Lower leg skin (tissue), 4 donors: ENCODE results near the gene METTL24. TPM values are rescaled to one million over a fixed set of nuclear protein-coding genes. Genes with fewer than 3 reads are reported as not detected.

Experiments used
- DNase-seq, 2 donors: peaks; one replicate each; pipeline ENCODE4 v3.0.0-alpha.2; 2019; ENCODE audit warnings: low spot score in 2 of 2
- H3K4me3 ChIP-seq: fragments of 200-600 bp; sonication (generic); 2 replicates; pipeline ENCODE4 v1.5.1; 2017; ENCODE audit warnings: mild to moderate bottlenecking, low read depth; ENCODE audit not compliant: poor library complexity, severe bottlenecking
- CTCF ChIP-seq, 3 donors: fragments of 450-650 bp; IDR thresholded peaks; one replicate each; pipeline ENCODE4 v1.5.1; 2016; ENCODE audit warnings: antibody characterized with exemption in 3 of 3, mild to moderate bottlenecking in 3 of 3, moderate library complexity in 2 of 3
- POLR2A ChIP-seq, 2 donors: fragments of 450-650 bp; IDR thresholded peaks; one replicate each; pipeline ENCODE4 v1.6.1; 2016 to 2017; ENCODE audit warnings: antibody characterized with exemption in 2 of 2, mild to moderate bottlenecking in 1 of 2, moderate library complexity in 1 of 2
- WGBS, 2 donors: methylation state at CpG; one replicate each; pipeline ENCODE4 v1.1.5; 2018; 5-methylcytosine and 5-hydroxymethylcytosine counted together
- intact Hi-C: fragments of 100-400 bp; cut with DNase I; formaldehyde crosslinking; loops from one replicate; pipeline ENCODE4 v1.15.0; 2023; ENCODE audit warnings: low total_unique reads
- total RNA-seq, 4 donors: library from RNA; depleted of rRNA; stranded (reverse); fragments of >200 nt; gene quantifications; one replicate each; pipeline ENCODE4 v1.1.0, GENCODE V29; 2016

METTL24 gene
- total RNA-seq, 4 donors from 2014 or later = 0.22 to 2.5 (median 1.8) TPM; not detected in 1

GRCh38 chr6:110367825-110368224, 9.7 kb upstream of the METTL24 start:
- no peak overlapping the region for H3K4me3 ChIP-seq
- 85 to 86% methylated on average over 1 of the region's 1 CpG for WGBS, 2 donors
- no peak for DNase-seq
- TF ChIP-seq CTCF (IDR thresholded peaks at IDR 0.05) (no peak), POLR2A (IDR thresholded peaks at IDR 0.05) (no peak)
- intact Hi-C loops = no loop called here

- WGBS, 2 donors = 85 to 93% methylated on average over 2 of the region's 2 CpGs
- no peak for DNase-seq
- no peak overlapping the region for H3K4me3 ChIP-seq
- no peak for TF ChIP-seq POLR2A (IDR thresholded peaks at IDR 0.05)
- TF ChIP-seq CTCF (IDR thresholded peaks at IDR 0.05) = no peak
- intact Hi-C loops = no loop called here
Measured at GRCh38 chr6:110366975-110367374, 8.8 kb upstream of the METTL24 start.

- intact Hi-C loops = no loop called here
- no peak for TF ChIP-seq CTCF (IDR thresholded peaks at IDR 0.05)
- TF ChIP-seq POLR2A (IDR thresholded peaks at IDR 0.05) = no peak
- WGBS, 2 donors = 74 to 77% methylated on average over 2 of the region's 2 CpGs
- no peak for DNase-seq
- no peak overlapping the region for H3K4me3 ChIP-seq
Measured at GRCh38 chr6:110366256-110366655, 8.1 kb upstream of the METTL24 start.

GRCh38 chr6:110364364-110365105, 6.4 kb upstream of the METTL24 start:
- intact Hi-C loops = no loop called here
- TF ChIP-seq CTCF (IDR thresholded peaks at IDR 0.05) (no peak), POLR2A (IDR thresholded peaks at IDR 0.05) (no peak)
- DNase-seq = no peak
- no peak overlapping the region for H3K4me3 ChIP-seq
- 69 to 74% methylated on average over 5 of the region's 5 CpGs for WGBS, 2 donors

GRCh38 chr6:110363748-110364147, 5.6 kb upstream of the METTL24 start:
- no peak for TF ChIP-seq CTCF (IDR thresholded peaks at IDR 0.05)
- TF ChIP-seq POLR2A (IDR thresholded peaks at IDR 0.05) = no peak
- no peak overlapping the region for H3K4me3 ChIP-seq
- WGBS, 2 donors = 69 to 81% methylated on average over 3 of the region's 3 CpGs
- intact Hi-C loops = no loop called here
- DNase-seq = no peak

GRCh38 chr6:110360676-110361075, 2.5 kb upstream of the METTL24 start:
- intact Hi-C loops = no loop called here
- H3K4me3 ChIP-seq = no peak overlapping the region
- TF ChIP-seq POLR2A (IDR thresholded peaks at IDR 0.05) (no peak), CTCF (IDR thresholded peaks at IDR 0.05) (no peak)
- no peak for DNase-seq
- WGBS, 2 donors = 85 to 86% methylated on average over 3 of the region's 3 CpGs
